Measurements from ENCODE around the gene TJP3.

Gene TJP3

DNA sequence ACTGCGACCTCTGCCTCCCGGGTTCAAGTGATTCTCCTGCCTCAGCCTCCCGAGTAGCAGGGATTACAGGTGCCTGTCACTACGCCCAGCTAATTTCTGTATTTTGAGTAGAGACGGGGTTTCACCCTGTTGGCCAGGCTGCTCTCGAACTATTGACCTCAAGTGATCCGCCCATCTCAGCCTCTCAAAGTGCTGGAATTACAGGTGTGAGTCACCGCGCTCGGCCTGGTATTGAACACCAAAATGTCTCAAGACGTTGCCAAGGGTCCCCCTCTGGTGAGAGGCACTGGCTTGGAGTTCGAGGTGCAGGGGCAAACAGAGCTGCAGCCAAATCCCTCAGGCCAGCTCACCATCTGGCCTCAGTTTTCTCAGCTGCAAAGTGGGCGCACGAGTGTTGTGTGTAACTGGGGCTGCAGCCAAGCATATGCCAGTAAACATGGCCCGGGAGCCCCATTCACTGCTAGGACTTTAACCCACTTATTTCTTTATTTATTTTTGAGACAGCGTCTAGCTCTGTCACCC lies 8.0 kb downstream of the TJP3 start:
- no peak for DNase-seq (ENCODE audit: low read depth in 3 of 3)

DNA sequence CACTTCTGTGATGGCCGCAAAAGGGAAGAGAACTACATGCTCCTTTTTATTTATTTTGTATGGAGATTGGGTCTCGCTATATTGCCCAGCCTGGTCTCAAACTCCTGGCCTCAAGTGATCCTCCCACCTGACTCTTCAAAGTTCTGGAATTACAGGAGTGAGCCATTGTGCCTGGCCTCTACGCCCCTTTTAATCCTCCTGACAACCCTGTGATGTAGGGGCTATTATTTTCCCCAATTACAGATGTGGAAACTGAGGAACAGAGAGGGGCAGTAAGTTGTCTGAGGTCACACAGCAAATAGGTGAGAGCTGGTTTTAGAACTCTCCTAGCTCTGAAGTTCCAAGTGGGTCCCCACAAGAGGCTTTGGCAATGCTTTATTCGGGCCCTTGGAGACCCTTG lies 11.7 kb downstream of the TJP3 start:
- no peak for DNase-seq (ENCODE audit: low read depth in 3 of 3)

DNA sequence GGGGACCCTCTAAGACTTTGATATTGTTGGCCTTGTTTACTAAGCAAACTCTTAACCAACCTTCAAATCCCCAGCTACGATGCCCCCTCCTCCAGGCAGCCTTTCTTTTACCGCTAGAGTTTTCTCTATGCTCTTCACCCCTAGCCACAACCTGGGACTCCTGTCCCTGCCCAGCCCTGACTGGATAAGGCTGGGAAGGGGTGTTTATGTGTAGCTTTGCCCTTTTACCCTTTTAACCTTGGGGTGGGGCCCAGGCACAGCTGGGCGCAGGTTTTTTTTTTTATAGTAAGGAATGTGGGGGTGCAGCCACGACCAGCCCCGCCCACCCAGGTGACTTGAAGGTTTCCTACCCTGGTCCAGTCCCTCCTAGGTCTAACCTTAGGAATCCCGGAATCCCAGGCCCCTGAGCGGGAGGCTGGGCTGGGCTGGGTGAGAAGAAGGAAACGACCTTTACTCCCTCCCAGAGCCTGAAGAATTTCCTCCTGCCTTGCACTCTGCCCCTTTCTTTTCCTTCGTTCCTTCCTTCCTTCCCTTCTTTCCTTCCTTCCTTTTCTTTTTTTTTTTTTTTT lies 12.2 kb downstream of the TJP3 start:
- no peak for DNase-seq (ENCODE audit: low read depth in 3 of 3)

DNA sequence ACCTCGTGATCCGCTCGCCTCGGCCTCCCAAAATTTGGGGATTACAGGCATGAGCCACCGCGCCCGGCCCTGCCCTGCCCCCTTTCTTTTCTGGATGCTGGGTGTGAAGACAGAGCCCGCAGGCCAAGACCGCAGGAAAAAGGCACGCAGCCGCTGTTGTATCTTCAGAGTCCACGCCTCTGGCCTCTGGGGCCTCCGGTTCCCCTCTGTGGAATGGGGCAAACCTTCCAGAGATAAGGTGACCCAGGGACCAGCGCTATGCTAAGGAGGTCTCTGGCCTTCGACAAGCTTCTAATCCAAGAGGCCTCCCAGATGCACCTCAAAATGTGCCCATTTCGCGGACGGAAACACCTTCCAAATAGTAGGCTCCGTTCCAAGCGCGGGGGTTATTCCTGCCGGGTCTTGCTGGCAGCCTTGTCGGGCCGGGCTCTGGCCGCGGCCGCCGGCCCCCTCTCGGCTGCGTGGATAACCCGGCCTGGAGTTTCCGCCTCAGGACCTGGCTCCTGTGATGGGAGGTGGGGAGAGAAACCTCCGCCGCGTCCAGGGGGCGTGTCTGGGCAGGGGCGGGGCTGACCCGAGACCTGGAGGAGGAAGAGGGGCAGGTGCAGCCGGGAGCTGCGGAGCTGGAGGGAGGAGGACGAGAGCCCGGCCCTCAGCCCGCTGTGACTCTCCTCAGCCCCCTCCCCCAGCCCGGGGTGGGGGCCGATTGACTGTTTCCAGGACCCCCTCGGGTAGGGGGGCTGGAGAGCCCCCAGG lies 13.1 kb downstream of the TJP3 start:
- peak; percentile 80 to 87 (median 84) for DNase-seq (ENCODE audit: low read depth in 3 of 3)

DNA sequence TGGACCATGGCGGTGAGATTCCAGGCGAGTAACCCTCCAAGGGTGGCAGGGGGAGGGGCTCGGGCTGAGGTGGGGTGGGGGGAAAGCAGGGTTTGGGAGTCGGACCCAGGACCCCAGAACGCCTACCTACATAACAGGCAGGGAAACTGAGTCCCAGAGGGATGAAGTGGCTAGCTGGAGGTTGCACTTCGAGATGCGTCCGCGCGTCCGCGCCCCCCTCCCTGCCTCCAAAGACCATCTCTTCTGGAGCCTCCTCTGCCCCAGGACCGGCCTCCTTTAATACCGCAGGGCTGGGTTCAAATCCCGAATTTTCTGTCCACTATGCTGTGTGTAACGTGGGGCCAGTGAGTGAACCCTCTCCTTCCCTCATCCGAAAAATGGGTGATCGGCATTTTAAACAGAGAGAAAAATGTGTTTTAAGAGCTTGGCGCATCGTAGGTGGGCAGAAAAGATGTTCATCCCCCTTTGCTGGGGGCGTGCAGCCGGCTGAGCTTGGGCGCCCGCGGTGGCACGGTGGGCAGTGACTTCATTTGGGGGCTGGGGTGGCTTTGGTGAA lies 13.8 kb downstream of the TJP3 start:
- no peak for DNase-seq (ENCODE audit: low read depth in 3 of 3)

DNA sequence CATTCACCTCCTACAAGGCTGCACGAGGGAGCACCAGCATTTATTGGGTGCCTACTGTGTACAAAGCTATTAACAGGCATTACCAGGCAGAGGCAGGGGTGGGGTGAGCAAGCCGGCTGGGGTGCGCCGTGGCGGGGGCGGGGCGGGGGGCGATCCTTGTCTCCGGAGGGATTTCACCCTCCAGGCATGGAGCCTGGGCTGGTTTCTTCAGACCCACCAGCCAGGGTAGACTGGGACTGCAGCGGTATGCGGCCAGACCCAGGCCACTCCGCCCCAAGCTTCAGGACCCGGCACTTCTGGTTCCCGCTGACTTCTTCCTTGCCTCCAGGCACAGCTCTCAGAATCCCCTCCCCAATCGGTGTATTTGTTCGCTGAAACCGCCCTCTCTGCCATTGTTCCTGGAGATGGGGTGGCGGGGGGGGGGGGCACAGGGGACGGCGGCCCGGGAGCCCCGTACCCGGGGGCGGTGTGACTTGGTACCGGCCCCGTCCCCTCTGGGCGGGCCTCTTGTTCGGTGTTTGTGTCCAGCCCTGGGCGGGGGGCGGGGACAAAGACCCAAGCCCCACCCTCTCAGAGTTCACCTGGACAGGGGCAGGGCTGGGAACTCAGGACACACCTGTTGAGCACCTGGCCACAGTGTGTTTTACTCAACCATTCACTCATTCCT lies 14.4 kb downstream of the TJP3 start:
- DNase-seq (ENCODE audit: low read depth in 3 of 3) = no peak

DNA sequence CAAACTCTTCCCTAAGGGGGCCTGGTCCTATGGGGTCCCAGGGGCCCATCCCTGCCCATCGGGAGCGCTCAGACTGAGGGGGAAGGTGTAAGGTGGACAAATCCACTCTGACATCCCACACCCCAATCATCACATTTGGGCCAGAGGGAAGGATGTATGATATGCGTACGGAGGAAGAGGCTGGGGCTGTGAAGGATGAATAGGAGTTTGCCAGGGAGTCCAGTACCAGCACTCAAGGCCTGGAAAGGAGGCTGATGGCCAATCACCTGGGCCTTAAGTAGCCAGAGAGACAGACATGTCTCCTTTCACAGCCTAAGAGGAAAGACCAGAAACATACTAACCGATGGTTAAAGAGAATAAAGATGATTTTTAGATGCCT lies 14.9 kb downstream of the TJP3 start:
- DNase-seq (ENCODE audit: low read depth in 3 of 3) = no peak

DNA sequence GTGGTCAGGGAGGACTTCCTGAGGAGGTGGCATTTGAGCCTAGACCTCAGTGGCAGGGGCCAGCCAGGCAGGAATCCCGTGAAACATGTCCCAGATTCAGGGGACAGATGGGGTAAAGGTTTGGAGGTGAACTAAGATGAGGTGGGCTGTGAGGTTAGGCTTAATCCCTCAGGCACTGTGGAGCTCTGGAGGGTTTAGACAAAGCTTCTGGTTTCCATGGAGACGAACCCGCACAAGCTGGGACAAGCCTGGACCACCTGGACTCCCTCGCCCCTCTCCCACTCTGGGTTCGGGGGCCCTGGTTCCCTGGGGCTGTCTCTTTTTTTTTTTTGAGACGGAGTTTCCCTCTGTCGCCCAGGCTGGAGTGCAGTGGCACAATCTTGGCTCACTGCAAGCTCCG lies 15.7 kb downstream of the TJP3 start:
- no peak for DNase-seq (ENCODE audit: low read depth in 3 of 3)

DNA sequence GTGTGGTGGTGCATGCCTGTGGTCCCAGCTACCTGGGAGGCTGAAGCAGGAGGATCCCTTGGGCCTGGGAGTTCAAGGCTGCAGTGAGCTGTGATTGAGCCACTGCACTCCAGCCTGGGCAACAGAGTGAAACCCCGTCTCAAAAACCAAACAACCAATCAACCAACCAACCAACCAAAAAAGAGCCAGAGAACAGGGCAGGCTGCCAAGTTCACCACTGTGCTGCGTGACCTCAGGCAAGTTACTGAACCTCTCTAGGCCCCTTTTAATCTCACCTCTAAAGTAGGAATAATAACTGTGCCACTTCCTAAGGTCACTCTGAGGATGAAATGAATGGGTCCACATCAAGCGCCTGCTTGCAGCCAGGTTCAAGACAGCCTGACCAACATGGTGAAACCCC lies 16.9 kb downstream of the TJP3 start:
- no peak for DNase-seq (ENCODE audit: low read depth in 3 of 3)

DNA sequence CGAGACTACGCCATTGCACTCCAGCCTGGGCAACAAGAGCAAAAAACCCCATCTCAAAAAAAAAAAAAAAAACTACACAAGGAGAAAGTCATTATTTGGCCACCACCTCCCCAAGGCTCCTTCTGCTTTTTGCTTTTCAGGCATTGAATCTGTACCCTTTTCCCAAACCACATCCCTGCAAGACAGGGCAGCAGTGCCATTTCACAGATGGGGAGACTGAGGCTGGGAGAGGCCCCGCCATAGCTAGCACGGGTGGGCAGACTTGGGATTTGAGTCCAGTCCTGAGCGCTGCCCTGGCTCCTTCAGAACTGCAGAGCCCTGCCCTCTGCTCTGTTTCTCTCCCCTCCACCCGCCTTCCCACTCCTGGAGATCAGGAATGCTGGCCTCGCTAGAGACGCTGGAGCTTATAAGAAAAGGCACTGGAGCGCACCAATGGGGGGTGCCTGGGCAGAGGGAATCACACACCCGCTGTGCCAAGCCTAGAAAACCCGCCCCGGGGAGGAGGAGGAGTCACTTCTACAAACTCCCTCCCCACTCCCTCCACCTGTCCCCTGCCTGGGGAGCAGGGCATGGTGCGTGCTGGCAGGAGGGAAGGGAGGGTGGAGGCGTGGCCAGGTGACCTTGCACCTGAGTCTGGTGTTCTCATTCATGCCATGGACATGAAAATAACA lies 17.6 kb downstream of the TJP3 start:
- no peak for DNase-seq (ENCODE audit: low read depth in 3 of 3)

DNA sequence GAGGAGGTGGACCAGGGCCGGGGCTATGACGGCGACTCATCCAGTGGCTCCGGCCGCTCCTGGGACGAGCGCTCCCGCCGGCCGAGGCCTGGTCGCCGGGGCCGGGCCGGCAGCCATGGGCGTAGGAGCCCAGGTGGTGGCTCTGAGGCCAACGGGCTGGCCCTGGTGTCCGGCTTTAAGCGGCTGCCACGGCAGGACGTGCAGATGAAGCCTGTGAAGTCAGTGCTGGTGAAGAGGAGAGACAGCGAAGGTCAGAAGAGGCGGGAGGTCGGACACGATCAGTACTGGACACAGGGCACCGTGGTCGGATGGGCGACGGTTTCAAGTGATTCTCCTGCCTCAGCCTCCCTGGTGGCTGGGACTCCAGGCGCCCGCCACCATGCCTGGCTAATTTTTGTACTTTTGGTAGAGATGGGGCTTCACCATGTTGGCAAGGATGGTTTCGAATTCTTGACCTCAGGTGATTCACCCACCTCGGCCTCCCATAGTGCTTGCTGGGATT lies 22.3 kb downstream of the TJP3 start:
- no peak for DNase-seq (ENCODE audit: low read depth in 3 of 3)

DNA sequence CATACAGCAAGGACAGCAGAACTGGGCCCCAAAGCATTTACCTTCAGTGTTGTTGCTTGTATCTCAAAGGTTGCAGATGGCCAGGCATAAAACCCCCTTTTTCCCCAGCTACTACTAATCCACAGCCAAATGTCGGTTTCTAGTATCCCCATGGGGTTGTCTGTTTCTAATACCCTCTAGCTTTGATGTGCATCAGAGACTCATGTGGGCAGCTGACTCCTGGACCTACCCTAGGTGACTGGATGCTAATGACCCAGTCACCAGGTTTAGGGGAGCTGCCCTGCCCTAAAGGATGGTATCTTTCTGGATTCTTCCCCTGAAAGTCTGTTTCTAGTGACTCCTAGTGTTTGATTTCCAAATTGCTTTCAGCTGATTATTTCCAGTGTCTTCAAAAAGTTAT lies 23.9 kb downstream of the TJP3 start:
- no peak for DNase-seq (ENCODE audit: low read depth in 3 of 3)

DNA sequence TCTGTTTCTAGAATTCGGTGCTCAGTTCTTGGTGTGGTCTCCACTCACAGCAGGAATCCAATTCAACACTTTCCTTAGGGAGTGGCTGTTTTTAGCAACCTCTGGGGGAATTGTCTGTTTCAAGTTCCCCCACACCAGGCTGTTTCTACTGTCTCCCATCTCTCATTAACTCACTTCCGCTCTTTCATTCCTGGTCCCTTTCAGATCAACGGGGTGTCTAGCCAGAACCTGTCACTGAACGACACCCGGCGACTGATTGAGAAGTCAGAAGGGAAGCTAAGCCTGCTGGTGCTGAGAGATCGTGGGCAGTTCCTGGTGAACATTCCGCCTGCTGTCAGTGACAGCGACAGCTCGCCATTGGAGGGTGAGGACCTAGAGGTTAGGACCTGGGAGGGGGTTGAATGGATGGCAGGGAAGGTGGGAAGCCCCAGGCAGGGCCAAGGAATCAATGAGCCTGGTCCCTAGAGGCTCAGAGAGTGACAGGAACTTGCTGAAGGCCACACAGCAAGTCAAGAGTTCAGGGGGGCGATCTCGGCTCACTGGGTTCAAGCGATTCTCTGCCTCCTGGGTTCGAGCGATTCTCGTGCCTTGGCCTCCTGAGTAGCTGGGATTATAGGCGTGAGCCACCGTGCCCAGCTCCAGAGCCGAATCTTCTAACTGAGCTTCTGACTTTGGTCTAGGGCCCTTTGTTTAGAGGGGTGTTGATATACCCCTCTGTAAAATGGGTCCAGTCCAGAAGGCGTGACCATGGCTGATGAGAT lies 25.5 kb downstream of the TJP3 start:
- DNase-seq (ENCODE audit: low read depth in 3 of 3) = no peak

DNA sequence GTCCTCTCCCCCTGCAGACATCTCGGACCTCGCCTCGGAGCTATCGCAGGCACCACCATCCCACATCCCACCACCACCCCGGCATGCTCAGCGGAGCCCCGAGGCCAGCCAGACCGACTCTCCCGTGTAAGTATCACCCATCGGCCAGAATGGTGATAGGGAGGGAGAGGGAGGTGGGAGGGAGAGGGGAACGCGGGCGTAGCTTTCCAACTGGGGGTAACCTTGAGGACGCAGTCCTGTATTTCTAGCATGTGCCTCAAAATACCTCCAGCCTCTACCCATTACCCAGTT lies 26.1 kb downstream of the TJP3 start:
- DNase-seq (ENCODE audit: low read depth in 3 of 3) = no peak

DNA sequence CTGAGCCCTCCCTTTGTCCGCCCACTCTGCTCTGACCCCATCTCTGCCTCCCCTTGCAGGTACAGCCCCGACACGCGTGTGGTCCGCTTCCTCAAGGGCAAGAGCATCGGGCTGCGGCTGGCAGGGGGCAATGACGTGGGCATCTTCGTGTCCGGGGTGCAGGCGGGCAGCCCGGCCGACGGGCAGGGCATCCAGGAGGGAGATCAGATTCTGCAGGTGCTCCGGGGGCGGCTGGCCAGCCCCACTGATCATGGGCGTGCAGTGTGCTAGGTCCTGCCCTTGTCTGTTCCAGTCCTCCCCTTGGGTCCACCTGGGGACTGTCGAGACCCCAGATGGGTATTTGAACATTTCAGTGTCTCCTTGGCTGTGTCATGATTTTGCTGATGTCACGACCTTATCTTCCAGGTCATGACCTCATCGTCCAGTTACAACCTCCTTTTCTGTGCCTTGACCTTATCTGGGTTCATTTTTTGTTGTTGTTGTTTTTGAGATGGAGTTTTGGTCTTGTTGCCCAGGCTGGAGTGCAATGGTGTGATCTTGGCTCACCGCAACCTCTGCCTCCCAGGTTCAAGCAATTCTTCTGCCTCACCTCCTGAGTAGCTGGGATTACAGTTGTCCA lies 28.0 kb downstream of the TJP3 start:
- DNase-seq (ENCODE audit: low read depth in 3 of 3) = no peak

DNA sequence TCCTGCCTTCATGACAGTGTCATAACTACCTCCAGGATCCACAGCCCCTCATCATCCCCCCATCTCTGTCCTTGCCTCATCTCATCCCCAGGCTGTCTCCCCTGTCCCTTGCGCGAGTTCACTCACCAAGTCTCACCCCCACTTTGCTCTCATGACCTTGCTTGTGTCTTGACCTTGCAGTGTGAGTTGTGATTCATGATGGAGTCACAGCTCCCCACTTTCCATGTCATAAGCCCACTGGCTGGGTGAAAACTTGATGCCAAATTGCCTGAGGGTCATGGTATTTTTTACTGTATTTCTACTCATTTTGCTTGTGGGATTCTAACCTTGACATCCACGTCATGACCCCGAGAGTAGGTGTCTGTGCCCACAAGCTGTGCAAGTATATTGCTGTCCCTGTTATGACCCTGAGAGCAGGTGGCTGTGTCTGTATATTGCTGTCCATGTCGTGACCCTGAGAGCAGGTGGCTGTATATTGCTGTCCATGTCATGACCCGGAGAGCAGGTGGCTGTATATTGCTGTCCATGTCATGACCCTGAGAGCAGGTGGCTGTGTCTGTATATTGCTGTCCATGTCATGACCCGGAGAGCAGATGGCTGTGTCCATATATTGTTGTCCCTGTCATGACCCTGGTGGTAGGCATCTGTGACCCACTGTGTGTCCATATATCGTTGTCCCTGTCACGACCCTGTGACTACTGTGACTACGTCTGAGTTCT lies 29.5 kb downstream of the TJP3 start:
- no peak for DNase-seq (ENCODE audit: low read depth in 3 of 3)

DNA sequence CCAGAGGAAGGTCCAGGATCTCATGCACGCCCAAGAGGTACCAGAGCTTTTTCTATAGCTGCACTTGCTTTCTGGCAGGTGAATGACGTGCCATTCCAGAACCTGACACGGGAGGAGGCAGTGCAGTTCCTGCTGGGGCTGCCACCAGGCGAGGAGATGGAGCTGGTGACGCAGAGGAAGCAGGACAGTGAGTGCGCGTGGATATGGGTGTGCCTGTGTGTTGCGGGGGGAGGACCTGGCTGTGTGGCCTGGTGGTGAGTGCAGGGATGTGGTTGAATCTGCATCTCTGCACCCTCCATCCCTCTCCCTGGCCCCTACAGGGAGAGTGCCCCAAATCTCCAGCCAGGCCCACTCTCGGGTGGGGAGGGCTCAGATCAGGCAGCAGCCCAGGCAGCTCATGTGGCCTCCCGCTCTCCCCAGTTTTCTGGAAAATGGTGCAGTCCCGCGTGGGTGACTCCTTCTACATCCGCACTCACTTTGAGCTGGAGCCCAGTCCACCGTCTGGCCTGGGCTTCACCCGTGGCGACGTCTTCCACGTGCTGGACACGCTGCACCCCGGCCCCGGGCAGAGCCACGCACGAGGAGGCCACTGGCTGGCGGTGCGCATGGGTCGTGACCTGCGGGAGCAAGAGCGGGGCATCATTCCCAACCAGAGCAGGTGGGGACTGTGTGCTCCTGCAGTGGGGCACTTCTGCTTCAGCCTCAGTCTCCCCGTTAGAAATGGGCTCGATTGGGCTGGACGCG lies 30.5 kb downstream of the TJP3 start:
- no peak for DNase-seq (ENCODE audit: low read depth in 3 of 3)

DNA sequence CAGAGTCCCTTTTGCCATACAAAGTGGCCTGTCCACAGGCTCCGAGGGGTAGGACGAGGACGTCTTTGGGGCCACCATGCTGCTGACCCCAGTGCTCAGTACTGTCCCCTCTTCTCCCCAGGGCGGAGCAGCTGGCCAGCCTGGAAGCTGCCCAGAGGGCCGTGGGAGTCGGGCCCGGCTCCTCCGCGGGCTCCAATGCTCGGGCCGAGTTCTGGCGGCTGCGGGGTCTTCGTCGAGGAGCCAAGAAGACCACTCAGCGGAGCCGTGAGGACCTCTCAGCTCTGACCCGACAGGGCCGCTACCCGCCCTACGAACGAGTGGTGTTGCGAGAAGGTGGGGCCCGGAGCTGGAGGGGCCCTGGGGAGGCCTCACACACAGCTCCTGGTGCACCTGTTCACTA lies 32.2 kb downstream of the TJP3 start:
- no peak for DNase-seq (ENCODE audit: low read depth in 3 of 3)

DNA sequence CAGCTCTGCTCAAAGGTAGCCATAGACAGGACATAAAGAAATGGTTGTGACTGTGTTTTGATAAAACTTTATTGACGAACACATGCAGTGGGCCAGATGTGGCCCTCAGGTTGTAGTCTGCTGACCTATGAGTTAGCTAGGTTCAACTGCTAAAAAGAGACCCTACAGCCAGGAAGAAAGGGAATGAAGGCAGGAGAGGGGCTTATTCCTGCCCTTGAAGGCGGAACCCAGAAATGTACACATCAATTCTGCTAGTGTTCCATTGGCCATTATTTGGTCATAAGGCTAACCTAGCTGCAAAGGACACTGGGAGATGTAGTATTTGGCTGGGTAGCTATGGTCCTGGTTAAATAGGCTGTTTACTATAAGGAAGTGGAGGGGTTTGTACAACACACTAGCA lies 35.3 kb downstream of the TJP3 start:
- no peak for DNase-seq (ENCODE audit: low read depth in 3 of 3)
